GM23338 (cell line): Measurements from ENCODE around the gene INPPL1. TPM values are rescaled to one million over a fixed set of nuclear protein-coding genes. Genes with fewer than 3 reads are reported as not detected.

Source experiments
- ATAC-seq: fragments of 200-7000 bp; cut with Tn5 transposase; 3 replicates; pipeline ENCODE4 v1.9.1; 2020
- DNase-seq: peaks from one replicate; pipeline ENCODE4 v3.0.0-alpha.2; 2015; ENCODE audit warnings: low spot score
- H2AFZ ChIP-seq: fragments of 200-600 bp; sonication (generic); 2 replicates; pipeline ENCODE4 v1.8.0; 2016; ENCODE audit warnings: antibody characterized with exemption, mild to moderate bottlenecking, moderate library complexity
- H3F3A ChIP-seq: fragments of 200-600 bp; sonication (generic); replicated peaks from 2 replicates; pipeline ENCODE4 v1.8.0; 2017; ENCODE audit warnings: antibody characterized with exemption, mixed run types, low read depth
- H3K27ac ChIP-seq: fragments of 200-600 bp; sonication (generic); 2 replicates; pipeline ENCODE4 v1.6.1; 2016; ENCODE audit warnings: low read depth
- H3K27me3 ChIP-seq: fragments of 200-600 bp; sonication (generic); 2 replicates; pipeline ENCODE4 v1.8.0; 2016; ENCODE audit warnings: mild to moderate bottlenecking, mixed run types, moderate library complexity; ENCODE audit not compliant: insufficient read depth
- H3K36me3 ChIP-seq: fragments of 200-600 bp; sonication (generic); 2 replicates; pipeline ENCODE4 v1.8.0; 2016; ENCODE audit warnings: mild to moderate bottlenecking; ENCODE audit not compliant: insufficient read depth
- H3K4me1 ChIP-seq: fragments of 200-600 bp; sonication (generic); 2 replicates; pipeline ENCODE4 v1.8.0; 2016; ENCODE audit warnings: mild to moderate bottlenecking, moderate library complexity; ENCODE audit not compliant: insufficient read depth
- H3K4me2 ChIP-seq: fragments of 200-600 bp; sonication (generic); 2 replicates; pipeline ENCODE4 v1.7.1; 2017; ENCODE audit warnings: mixed run types
- H3K4me3 ChIP-seq: fragments of 200-600 bp; sonication (generic); 2 replicates; pipeline ENCODE4 v1.6.1; 2016; ENCODE audit warnings: mixed run types
- H3K79me2 ChIP-seq: fragments of 200-600 bp; sonication (generic); replicated peaks from 2 replicates; pipeline ENCODE4 v1.8.0; 2017; ENCODE audit warnings: mild to moderate bottlenecking; ENCODE audit not compliant: insufficient read depth
- H3K9me2 ChIP-seq: fragments of 200-600 bp; sonication (generic); 2 replicates; pipeline ENCODE4 v1.8.0; 2017; ENCODE audit not compliant: insufficient read depth
- H4K20me1 ChIP-seq: fragments of 200-600 bp; sonication (generic); replicated peaks from 2 replicates; pipeline ENCODE4 v1.8.0; 2017; ENCODE audit warnings: mild to moderate bottlenecking; ENCODE audit not compliant: insufficient read depth
- H3K27ac Mint-ChIP-seq: 2 replicates; pipeline ENCODE4 v1.8.0; 2020; ENCODE audit warnings: inconsistent platforms, mild to moderate bottlenecking, moderate library complexity, mixed read lengths
- H3K27me3 Mint-ChIP-seq: 3 replicates; pipeline ENCODE4 v1.8.0; 2022; ENCODE audit warnings: low read depth, mild to moderate bottlenecking, moderate library complexity, mixed read lengths, inconsistent platforms; ENCODE audit not compliant: insufficient read depth, poor library complexity
- H3K36me3 Mint-ChIP-seq: 3 replicates; pipeline ENCODE4 v1.8.0; 2021; ENCODE audit warnings: low read depth, mild to moderate bottlenecking, inconsistent platforms, moderate library complexity, mixed read lengths
- H3K4me1 Mint-ChIP-seq: 3 replicates; pipeline ENCODE4 v1.8.0; 2020; ENCODE audit warnings: mild to moderate bottlenecking, inconsistent platforms, mixed read lengths
- H3K4me3 Mint-ChIP-seq: 3 replicates; pipeline ENCODE4 v1.8.0; 2021; ENCODE audit warnings: moderate library complexity, mild to moderate bottlenecking, inconsistent platforms, mixed read lengths
- H3K9me3 Mint-ChIP-seq: 3 replicates; pipeline ENCODE4 v1.8.0; 2020; ENCODE audit warnings: moderate library complexity, mild to moderate bottlenecking, inconsistent platforms, mixed read lengths
- CREB1 ChIP-seq: fragments of 250-450 bp; sonication (Bioruptor Pico); IDR thresholded peaks from 2 replicates; pipeline ENCODE4 v1.5.0; 2020; ENCODE audit warnings: low read depth, mild to moderate bottlenecking, moderate library complexity
- CTCF ChIP-seq, 2 experiments: fragments of 200-600 bp in 1 of 2; sonication (generic) in 1 of 2; conservative IDR thresholded peaks; 2 replicates each; pipeline versions ENCODE4 v1.5.1 to v1.6.1; 2016 to 2017; ENCODE audit warnings: antibody characterized with exemption in 2 of 2, low read depth in 2 of 2, mild to moderate bottlenecking in 2 of 2, moderate library complexity in 1 of 2
- ETS1 ChIP-seq: IDR thresholded peaks from 2 replicates; pipeline ENCODE4 v1.6.1; 2016; ENCODE audit warnings: antibody characterized with exemption
- EZH2 ChIP-seq: fragments of 200-600 bp; sonication (generic); IDR thresholded peaks from one replicate; pipeline ENCODE4 v1.8.0; 2017; ENCODE audit warnings: antibody characterized with exemption, mild to moderate bottlenecking, low read depth; ENCODE audit not compliant: unreplicated experiment
- EZH2phosphoT487 ChIP-seq: fragments of 200-600 bp; sonication (generic); IDR thresholded peaks from one replicate; pipeline ENCODE4 v1.8.1; 2018; ENCODE audit warnings: antibody characterized with exemption; ENCODE audit not compliant: unreplicated experiment
- JUNB ChIP-seq: IDR thresholded peaks from one replicate; pipeline ENCODE4 v1.6.1; 2016; ENCODE audit warnings: antibody characterized with exemption; ENCODE audit not compliant: unreplicated experiment
- NANOG ChIP-seq: IDR thresholded peaks from 2 replicates; pipeline ENCODE4 v1.6.1; 2016; ENCODE audit warnings: antibody characterized with exemption, borderline replicate concordance
- POLR2AphosphoS5 ChIP-seq: IDR thresholded peaks from 2 replicates; pipeline ENCODE4 v1.6.1; 2016; ENCODE audit warnings: antibody characterized with exemption, low read depth
- REST ChIP-seq: IDR thresholded peaks from one replicate; pipeline ENCODE4 v1.6.1; 2018; ENCODE audit warnings: antibody characterized with exemption; ENCODE audit not compliant: unreplicated experiment
- STAT1 ChIP-seq: IDR thresholded peaks from one replicate; pipeline ENCODE4 v1.6.1; 2016; ENCODE audit warnings: antibody characterized with exemption; ENCODE audit not compliant: unreplicated experiment
- ZNF114 ChIP-seq: fragments of 250-450 bp; sonication (Bioruptor Pico); IDR thresholded peaks from 2 replicates; pipeline ENCODE4 v1.5.0; 2020; ENCODE audit warnings: mild to moderate bottlenecking, moderate library complexity
- ZNF331 ChIP-seq: fragments of 250-450 bp; sonication (Bioruptor Pico); IDR thresholded peaks from 2 replicates; pipeline ENCODE4 v1.5.0; 2020; ENCODE audit warnings: low read depth, mild to moderate bottlenecking, moderate library complexity
- ZNF462 ChIP-seq: fragments of 250-450 bp; sonication (Bioruptor Pico); IDR thresholded peaks from 2 replicates; pipeline ENCODE4 v1.5.0; 2020; ENCODE audit warnings: mild to moderate bottlenecking, moderate library complexity
- polyA plus RNA-seq: library from polyadenylated mRNA; unstranded; fragments of >200 nt; fragmentation: Nextera tagmentation; extraction: Ambion mirVana; gene quantifications from 2 replicates; pipeline ENCODE4 v1.2.1, GENCODE V29; 2016
- total RNA-seq: library from RNA; depleted of rRNA; stranded (reverse); fragments of >200 nt; shearing (Covaris generic); gene quantifications from 2 replicates; pipeline ENCODE4 v1.2.3, GENCODE V29; 2014

The INPPL1 gene
- total and polyA plus RNA-seq, 2 experiments from 2014 or later: 21.5 to 54.7 TPM

DNA sequence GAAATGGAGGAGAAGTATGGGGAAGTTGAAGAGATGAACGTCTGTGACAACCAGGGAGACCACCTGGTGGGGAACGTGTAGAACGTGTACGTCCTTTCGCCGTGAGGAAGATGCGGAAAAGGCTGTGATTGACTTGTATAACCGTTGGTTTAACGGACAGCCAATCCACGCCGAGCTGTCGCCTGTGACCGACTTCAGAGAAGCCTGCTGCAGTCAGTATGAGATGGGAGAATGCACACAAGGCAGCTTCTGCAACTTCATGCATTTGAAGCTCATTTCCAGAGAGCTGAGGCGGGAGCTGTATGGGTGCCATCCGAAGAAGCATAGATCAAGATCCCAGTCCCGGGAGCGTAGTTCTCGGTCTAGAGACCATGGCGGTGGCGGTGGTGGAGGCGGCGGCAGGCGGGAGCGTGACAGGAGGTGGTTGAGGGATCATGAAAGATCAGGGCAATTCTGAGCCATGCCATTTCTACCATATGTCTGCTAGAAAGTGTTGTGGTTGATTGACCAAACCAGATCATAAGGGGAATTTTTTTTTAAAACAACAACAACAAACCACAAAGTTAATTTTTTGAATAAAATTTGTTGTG, 56.3 kb downstream of the INPPL1 start:
- Mint-ChIP-seq H3K27ac (no peak overlapping the region), H3K4me3 (no peak overlapping the region)
- no peak for ATAC-seq

More for the DNA sequence above, 56.3 kb downstream of the INPPL1 start:
- no peak overlapping the region for H3K4me2 ChIP-seq
- no peaks in the 10 kb centered on the region for H3K79me2 ChIP-seq
- no peaks in the 10 kb centered on the region for H3K36me3 Mint-ChIP-seq
- H3K4me1 ChIP-seq: peaks cover 3% of the 10 kb centered on the region; the same call in 1 of the 2 replicates
- TF ChIP-seq EZH2phosphoT487: no peak
- TF ChIP-seq STAT1: no peak
- no peak for TF ChIP-seq JUNB
- no peak for TF ChIP-seq CREB1
- no peak for TF ChIP-seq CTCF (conservative IDR thresholded peaks at IDR 0.05; ENCODE audit: low read depth in 2 of 2)
- TF ChIP-seq POLR2AphosphoS5: no peak
- TF ChIP-seq ETS1: no peak
- no peak for TF ChIP-seq ZNF331 (CRISPR knock-in tag)
- TF ChIP-seq EZH2: no peak
- TF ChIP-seq ZNF114 (CRISPR knock-in tag): no peak
- no peak for TF ChIP-seq NANOG
- TF ChIP-seq ZNF462 (CRISPR knock-in tag): no peak
- TF ChIP-seq REST: no peak
- no peak for DNase-seq
- no peak overlapping the region for H2AFZ ChIP-seq
- no peak overlapping the region for H3K27ac ChIP-seq
- H3K4me1 Mint-ChIP-seq: no peaks in the 10 kb centered on the region
- H3F3A ChIP-seq: no peaks in the 10 kb centered on the region
- no peaks in the 10 kb centered on the region for H3K9me2 ChIP-seq
- no peaks in the 10 kb centered on the region for H3K27me3 ChIP-seq
- H3K27me3 Mint-ChIP-seq: peaks cover 5% of the 10 kb centered on the region
- no peaks in the 10 kb centered on the region for H4K20me1 ChIP-seq
- H3K36me3 ChIP-seq: no peaks in the 10 kb centered on the region
- H3K9me3 Mint-ChIP-seq: no peaks in the 10 kb centered on the region
- no peak overlapping the region for H3K4me3 ChIP-seq
